NCI-H2196 treated with DMSO at 0.1 percent for 48 hours (cell line): Measurements from ENCODE around the gene TREH.
A peak's percentile ranks its signal among the peaks of the same experiment; 100 is the strongest.

ENCODE experiments used
- DNase-seq: peaks from one replicate; lab custom pipeline; 2025; ENCODE audit not compliant: unreplicated experiment; lab: John Stamatoyannopoulos, UW

Gene TREH

GRCh38 chr11:118670063-118670462, 9.4 kb downstream of the TREH start:
- DNase-seq, result no peak

DNA sequence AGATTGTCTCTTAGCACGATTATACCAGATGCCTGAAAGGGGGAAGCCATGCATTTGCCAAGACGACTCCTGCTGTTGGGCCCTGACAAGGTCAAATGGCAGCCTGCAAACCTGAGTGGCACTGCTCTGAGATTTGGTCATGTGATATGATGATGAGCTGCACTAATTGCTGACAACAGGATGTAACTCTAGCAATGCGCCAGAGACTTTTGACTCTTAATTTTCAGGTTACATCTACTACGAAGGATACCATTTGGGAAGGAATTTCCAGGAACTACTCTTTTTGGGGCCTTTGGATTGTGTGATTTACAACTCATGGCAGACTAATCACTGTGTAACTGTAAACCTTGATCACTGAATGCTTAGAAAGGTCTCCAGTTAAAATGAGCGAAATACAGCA, 13.1 kb downstream of the TREH start:
- no peak for DNase-seq

DNA sequence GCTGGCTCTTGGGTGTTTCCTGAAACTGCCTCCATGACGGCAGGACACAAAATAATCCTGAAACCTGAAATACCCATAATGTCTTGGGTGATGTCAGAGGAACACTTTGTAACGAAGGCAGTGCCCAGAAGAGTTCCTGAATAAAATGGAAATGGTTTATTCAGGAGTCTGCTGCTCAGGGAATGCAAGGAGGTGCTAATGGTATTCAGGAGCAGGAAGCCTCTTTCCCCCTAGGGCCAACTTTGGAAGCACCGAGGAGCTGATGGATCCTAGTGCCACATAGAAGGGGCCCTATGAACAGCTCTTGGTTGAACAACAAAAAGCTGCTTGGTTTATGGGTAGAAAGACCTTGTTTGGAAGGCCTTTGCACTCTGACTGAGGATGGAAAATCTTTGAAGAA, 15.5 kb downstream of the TREH start:
- DNase-seq, result no peak

- no peak for DNase-seq
Measured at GRCh38 chr11:118663381-118663780, 16.1 kb downstream of the TREH start.

GRCh38 chr11:118662401-118663271, 16.8 kb downstream of the TREH start:
- DNase-seq, result no peak

- DNase-seq, result no peak
Measured at GRCh38 chr11:118661425-118662301, 17.8 kb downstream of the TREH start.

DNA sequence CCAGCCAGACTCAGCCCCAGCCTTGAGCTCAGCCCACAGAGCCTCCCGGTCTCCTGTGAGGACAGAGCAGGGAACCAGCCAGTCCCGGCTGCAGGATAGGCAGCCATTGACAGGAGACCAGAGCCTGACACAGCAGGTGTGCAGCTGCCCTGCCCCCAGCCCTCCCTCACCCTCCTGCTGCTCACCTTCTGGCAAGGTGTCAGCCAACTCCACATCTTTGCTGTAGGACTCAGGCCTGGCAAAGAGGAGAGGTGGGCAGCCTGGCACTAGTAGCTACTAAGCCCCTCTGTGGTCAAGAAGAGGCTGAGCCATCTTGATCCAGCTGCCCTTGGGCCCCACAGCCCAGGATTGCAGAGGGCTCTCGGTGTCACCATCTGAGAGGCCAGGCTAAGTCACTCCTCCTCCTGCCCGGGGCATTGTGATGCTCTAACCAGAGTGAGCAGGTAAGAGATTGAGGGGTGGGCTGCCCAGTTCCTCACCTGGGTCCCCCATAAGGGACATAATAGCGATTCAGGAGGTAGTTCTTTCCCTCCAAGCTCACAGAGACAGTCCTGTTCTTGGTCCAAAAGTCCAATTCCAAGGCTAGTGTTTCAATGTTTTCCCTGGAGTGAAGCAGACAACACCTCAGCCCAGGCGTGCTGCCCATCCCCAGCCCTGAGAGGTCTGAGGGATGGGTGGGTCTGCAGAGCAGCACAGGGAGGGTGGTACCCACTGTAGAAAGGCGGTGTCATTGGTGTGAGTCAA, 18.6 kb downstream of the TREH start:
- peak; percentile 16 for DNase-seq

GRCh38 chr11:118659953-118660680, 19.3 kb downstream of the TREH start:
- no peak for DNase-seq

- peak; percentile 76 for DNase-seq
Measured at GRCh38 chr11:118659314-118659952, 20.0 kb downstream of the TREH start.

GRCh38 chr11:118658429-118659313, 20.8 kb downstream of the TREH start:
- no peak for DNase-seq

- DNase-seq, result no peak
Measured at GRCh38 chr11:118657709-118658428, 21.6 kb downstream of the TREH start.

DNA sequence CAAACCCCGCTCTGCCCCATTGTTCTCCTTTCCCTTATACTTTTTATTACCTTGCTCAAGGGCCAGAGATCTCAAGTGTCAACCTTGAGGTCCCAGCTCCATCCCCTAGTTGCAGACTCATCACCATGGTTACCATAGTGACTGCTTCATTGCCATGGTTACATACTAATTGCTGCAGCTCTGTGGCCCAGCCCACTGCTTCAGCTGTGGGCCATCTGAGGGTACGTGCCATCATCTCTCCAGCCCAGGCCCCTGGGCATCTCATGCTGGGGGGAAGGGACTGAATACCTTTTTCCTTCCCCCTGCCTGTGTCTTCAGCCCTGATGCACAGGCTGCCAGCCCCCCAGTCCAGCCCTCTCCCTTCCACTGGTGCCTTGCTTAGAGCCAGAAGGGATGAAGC, 22.2 kb downstream of the TREH start:
- DNase-seq, result no peak

GRCh38 chr11:118656563-118657165, 22.8 kb downstream of the TREH start:
- no peak for DNase-seq

- DNase-seq, result no peak
Measured at GRCh38 chr11:118655486-118656190, 23.8 kb downstream of the TREH start.

DNA sequence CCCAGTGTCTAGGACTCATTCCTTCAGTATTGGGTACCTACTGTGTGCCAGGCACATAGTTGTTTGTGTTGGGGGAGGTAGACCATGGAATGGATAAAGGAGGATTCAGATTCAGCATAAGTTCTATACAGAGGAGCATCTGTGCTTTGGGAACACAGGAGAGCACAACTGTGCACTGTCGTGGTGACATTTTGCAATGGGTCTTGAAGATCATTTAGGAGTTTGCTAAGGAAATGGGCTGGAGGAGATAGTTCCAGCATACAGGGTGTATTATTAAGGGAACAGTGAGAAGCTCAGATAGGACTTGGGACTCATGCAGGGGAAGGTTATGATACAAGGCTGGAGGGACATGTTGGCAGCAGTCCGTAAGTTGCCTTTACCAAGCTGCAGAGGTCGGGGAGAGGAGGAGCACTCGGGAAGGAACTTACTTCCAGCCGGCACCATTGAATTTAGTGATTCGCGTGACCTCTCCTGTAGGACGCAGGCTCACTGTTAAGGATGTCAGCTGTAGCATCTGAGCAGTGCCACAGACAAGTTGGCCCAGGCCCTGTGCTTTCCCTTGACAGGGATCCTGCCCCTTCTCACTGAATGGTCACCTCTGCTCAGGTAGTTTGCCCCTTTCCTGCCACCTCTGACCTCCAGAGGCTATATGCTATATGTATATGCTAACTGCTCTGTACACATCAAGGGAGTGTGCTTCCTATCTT, 25.6 kb downstream of the TREH start:
- no peak for DNase-seq

DNA sequence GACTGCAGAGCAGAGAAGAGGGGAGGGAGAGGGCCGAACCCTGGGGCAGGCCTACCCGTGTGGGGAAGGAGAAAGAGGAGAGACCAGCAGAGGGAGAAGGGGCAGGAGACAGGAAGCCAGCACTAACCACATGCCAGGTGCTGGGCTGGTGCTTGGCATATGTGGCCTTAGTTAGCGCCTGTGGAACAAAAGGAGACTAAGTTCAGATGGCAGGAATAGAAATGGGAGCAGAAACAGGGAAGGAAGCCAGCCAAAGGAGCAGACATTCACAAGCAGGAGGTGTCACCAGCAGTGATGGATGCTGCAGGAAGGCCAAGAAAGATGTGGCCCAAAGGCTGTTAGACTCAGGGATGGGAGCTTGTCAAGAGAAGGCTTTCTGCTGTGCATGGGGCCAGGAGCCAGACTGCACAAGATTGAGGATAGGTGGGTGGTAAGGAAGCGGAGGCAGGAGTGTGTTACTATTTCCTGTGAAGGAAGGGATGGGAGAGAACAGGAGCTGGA, 26.7 kb downstream of the TREH start:
- DNase-seq, result peak; percentile 33

DNA sequence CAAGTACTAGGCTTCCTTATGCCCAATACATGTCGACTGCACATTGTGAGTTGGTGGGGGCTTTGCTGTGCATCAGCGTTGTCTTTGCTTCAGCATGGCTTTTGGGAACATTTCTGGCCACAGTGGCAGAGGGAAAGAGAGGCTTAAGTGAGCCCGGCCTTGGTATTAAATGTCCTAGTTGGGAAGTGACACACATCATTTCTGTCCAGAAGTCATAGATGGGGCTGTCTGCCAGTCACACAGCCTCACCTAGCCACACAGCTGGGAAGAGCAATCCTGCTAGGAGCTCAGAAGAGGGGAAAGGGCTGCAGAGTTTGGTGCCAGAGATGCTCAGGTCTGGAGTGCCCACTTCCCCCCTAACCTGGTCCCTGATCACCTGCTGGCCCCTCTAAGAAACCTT, 27.6 kb downstream of the TREH start:
- no peak for DNase-seq
